NB4 (cell line): ENCODE measurements around the gene TCN2.

Experiments used
- DNase-seq: peaks from one replicate; pipeline ENCODE4 v3.0.0; 2010; ENCODE audit warnings: low read depth
- H3K4me3 ChIP-seq: one replicate; pipeline ENCODE4 v1.5.1; 2011; ENCODE audit warnings: mild to moderate bottlenecking, low read depth, low read length, moderate library complexity
- MYC ChIP-seq: IDR thresholded peaks from 2 replicates; pipeline ENCODE4 v1.6.1; 2011; ENCODE audit warnings: low read depth, low read length
- POLR2A ChIP-seq: IDR thresholded peaks from 2 replicates; pipeline ENCODE4 v1.6.1; 2011; ENCODE audit warnings: mild to moderate bottlenecking; ENCODE audit not compliant: insufficient read length; ENCODE audit errors: extremely low read depth
- TF ChIP-seq, protein P1 (sequence below): IDR thresholded peaks from 2 replicates; pipeline ENCODE4 v1.6.1; 2011; ENCODE audit warnings: low read depth, low read length
- TF ChIP-seq, protein P2 (sequence below): IDR thresholded peaks from one replicate; pipeline ENCODE4 v1.5.1; 2012; ENCODE audit warnings: low read depth, low read length

TCN2 gene

DNA sequence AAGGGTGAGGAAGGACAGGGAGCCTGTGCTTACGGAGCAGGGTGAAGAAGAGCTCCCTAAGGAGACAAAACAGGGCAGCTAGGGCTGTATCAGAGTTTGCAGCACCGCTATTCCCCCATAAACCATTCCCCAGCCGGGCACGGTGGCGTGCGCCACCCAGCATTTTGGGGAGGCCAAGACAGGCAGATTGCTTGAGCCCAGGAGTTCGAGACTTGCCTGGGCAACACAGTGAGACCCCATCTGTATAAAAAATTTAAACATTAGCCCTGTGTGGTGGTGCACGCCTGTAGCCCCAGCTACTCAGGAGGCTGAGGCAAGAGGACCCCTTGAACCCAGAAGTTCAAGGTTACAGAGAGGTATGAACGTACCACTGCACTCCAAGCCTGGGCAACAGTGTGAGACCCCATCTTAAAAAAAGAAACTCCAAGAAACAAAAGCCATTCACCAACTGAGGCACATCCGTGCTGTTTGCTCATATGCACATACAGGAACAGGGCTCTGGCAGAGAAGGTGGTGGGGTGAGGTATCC is 37.2 kb upstream of the TCN2 start:
- no peak for DNase-seq
- H3K4me3 ChIP-seq, result no peak overlapping the region
- no peak for TF ChIP-seq POLR2A
- TF ChIP-seq, protein P1, sequence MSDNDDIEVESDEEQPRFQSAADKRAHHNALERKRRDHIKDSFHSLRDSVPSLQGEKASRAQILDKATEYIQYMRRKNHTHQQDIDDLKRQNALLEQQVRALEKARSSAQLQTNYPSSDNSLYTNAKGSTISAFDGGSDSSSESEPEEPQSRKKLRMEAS, result no peak
- no peak for TF ChIP-seq MYC
- TF ChIP-seq, protein P2, sequence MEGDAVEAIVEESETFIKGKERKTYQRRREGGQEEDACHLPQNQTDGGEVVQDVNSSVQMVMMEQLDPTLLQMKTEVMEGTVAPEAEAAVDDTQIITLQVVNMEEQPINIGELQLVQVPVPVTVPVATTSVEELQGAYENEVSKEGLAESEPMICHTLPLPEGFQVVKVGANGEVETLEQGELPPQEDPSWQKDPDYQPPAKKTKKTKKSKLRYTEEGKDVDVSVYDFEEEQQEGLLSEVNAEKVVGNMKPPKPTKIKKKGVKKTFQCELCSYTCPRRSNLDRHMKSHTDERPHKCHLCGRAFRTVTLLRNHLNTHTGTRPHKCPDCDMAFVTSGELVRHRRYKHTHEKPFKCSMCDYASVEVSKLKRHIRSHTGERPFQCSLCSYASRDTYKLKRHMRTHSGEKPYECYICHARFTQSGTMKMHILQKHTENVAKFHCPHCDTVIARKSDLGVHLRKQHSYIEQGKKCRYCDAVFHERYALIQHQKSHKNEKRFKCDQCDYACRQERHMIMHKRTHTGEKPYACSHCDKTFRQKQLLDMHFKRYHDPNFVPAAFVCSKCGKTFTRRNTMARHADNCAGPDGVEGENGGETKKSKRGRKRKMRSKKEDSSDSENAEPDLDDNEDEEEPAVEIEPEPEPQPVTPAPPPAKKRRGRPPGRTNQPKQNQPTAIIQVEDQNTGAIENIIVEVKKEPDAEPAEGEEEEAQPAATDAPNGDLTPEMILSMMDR, result no peak

DNA sequence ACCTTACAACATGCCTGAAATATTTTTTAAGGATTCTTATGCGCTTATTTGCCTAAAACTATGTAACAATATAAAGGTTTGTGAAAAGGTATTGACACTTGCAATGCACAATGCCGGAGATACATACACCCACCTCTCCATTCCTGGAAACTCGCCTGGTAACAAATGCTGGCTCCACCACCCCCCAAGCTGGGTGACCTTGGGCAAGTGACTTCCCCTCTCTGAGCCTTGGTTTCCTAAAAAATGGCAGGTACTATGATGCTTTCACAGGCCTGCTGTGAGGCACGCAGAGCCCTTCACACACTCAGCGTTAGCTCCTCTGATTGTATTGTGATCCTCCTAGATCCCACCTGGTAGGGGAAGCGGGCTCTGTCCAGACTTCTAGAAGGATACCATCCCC is 34.8 kb upstream of the TCN2 start:
- no peak overlapping the region for H3K4me3 ChIP-seq
- DNase-seq, result no peak
- TF ChIP-seq, protein P2, result no peak
- TF ChIP-seq, protein P1, result no peak
- TF ChIP-seq MYC (no peak), POLR2A (no peak)

DNA sequence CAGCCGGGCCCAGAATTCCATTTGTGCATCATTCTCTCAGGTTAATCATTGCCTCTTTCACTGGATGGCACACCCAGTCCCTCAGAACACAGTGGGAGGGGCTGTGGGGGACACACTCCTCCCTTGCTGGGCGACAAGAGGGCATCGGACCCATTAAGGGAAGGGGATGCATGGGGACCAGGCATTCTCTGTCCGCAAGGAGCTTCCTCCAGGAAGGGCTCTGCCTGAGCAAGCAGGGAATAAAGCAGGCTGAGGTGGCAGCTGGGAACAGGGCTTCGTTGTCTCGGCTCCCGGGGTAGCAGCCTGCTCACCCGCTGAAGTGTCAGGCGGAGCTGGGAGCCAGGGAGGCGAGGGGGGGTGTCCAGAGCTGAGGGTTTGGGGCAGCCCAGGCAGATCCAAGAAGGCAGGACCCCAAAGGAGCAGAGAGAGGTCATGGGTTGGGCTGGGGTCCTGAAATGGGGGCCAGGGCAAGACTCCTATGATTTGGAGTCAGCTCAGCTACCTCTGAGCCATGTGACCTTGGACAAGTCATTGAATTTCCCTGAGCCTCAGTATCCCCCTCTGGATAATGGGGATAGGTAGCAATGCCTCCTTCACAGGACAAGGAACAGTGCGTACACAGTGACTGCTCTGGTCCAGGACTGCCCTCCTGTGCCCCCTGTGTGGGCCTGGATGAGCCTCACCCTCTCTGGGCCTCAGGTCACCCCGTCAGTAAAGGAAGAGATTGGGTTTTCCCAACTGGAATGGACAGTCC is 34.0 kb upstream of the TCN2 start:
- no peak for DNase-seq
- TF ChIP-seq, protein P2, result no peak
- TF ChIP-seq, protein P1, result no peak
- no peak for TF ChIP-seq MYC
- no peak for TF ChIP-seq POLR2A
- no peak overlapping the region for H3K4me3 ChIP-seq

DNA sequence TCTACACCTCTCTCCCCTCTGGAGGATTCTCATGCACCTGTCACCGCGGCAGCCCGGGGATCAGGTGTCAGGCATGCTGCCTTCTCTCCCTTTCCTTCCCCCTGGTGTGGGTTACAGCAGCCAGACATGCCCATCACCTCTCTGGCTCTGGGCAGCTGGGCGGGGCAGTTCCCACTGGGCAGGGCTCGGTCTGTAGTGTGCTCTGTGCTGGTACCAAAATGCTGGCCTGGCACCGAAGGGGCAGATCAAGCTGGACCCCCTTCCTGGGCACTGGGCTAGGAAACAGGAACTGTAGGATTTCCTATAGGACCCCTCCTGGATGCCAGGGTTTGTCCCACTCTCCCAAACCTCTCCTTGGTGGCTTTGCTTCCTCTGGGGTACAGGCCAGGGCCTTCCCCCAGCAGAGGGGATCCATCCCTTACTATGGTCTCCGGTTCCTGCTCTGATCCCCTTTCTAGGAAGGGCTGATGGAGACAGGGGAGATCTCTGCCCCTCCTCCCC is 33.3 kb upstream of the TCN2 start:
- no peak for TF ChIP-seq MYC
- no peak for TF ChIP-seq POLR2A
- TF ChIP-seq, protein P2, result no peak
- no peak for DNase-seq
- no peak overlapping the region for H3K4me3 ChIP-seq

DNA sequence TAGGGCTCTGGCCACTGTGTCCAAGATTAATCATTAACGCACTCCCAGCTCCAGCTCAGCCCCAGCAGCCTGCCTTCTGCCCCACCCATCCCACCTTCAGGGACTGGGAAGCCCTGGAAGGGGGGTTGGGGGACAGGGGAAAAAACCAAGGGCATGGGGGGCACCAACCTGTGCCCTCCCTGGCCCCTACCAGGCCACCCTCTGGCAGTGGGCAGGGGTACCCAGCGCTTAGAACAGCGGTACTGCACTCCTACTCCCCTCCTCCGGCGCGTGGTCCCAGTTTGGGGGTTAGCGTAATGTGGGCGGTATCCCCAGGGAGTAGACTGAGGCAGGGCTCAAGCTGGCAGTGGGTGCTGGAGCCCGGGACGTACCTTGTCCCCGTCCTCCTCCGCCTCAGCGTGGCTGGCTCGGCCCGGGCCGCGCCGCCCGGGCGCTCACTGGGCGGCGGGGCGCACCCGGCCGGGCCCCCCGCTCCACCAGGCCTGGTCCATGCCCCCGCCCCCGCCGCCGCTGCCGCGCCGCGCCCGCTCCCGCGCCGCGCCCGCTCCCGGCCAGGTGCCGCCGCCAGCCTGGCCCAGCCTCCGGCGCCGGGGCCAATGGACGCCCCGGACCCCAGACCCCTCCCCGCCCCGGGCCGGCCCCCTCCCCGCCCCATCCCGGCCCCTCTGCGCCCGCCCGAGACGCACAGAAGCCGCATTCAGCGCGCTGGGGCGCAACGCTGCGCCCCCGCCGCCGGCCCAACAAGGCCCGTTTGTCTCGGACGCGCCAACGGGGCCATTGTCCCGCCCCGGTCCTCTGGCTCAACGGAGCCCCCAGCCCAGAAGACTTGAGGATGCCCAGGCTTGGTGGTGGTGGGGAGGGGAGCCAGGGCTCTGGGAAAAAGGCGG is 32.6 kb upstream of the TCN2 start, which contains the start of gene GAL3ST1:
Gene GAL3ST1 (minus strand): TSS at position 571 of the 887 bp plus-strand sequence. CDS start 17,273 bp downstream, outside the sequence.
- DNase-seq, result no peak
- TF ChIP-seq, protein P2, result no peak
- no peak for TF ChIP-seq POLR2A
- TF ChIP-seq MYC, result no peak
- TF ChIP-seq, protein P1, result no peak
- no peak within 1 kb of the TSS for H3K4me3 ChIP-seq
